HepG2 (cell line): ENCODE measurements around the gene APC2. TPM values are rescaled to one million over a fixed set of nuclear protein-coding genes. Genes with fewer than 3 reads are reported as not detected.

Experiments
- ARID2 ChIP-seq: sonication (generic); formaldehyde crosslinking; IDR thresholded peaks from 2 replicates; pipeline ENCODE4 v1.8.1; 2022; ENCODE audit warnings: mild to moderate bottlenecking, missing genetic modification reagents, borderline replicate concordance
- GTF2F1 ChIP-seq: fragments of 150-350 bp; IDR thresholded peaks from 2 replicates; pipeline ENCODE4 v1.6.1; 2014; ENCODE audit warnings: low read length
- TIGD3 ChIP-seq: sonication (generic); formaldehyde crosslinking; IDR thresholded peaks from 2 replicates; pipeline ENCODE4 v1.5.1; 2020; ENCODE audit warnings: mild to moderate bottlenecking, missing genetic modification reagents, borderline replicate concordance
- ZHX2 ChIP-seq, 2 experiments: sonication (generic) in 1 of 2; formaldehyde crosslinking in 1 of 2; IDR thresholded peaks; 2 replicates each; pipeline versions ENCODE4 v1.6.1 to v1.9.0; 2014 to 2022; ENCODE audit warnings: antibody characterized with exemption in 1 of 2, borderline replicate concordance in 1 of 2, inconsistent platforms in 1 of 2, low read depth in 1 of 2, missing genetic modification reagents in 1 of 2
- ZNF318 ChIP-seq: sonication (generic); formaldehyde crosslinking; IDR thresholded peaks from 2 replicates; pipeline ENCODE4 v1.4.0; 2020; ENCODE audit warnings: mild to moderate bottlenecking, missing genetic modification reagents
- ZNF616 ChIP-seq: sonication (generic); formaldehyde crosslinking; IDR thresholded peaks from 2 replicates; pipeline ENCODE4 v1.5.0; 2020; ENCODE audit warnings: low read depth, mild to moderate bottlenecking, missing genetic modification reagents
- ZNF670 ChIP-seq: sonication (generic); formaldehyde crosslinking; IDR thresholded peaks from 2 replicates; pipeline ENCODE4 v1.8.0; 2022; ENCODE audit warnings: mild to moderate bottlenecking, missing genetic modification reagents, borderline replicate concordance
- ZSCAN25 ChIP-seq: sonication (generic); formaldehyde crosslinking; IDR thresholded peaks from 2 replicates; pipeline ENCODE4 v1.8.0; 2022; ENCODE audit warnings: mild to moderate bottlenecking, missing genetic modification reagents
- polyA plus RNA-seq, 8 experiments: library from polyadenylated mRNA; depleted of rRNA in 3 of 8; stranded (reverse) in 7 of 8; unstranded in 1 of 8; fragments of >200 nt; fragmentation: Illumina TruSeq in 4 of 8; extraction: Trizol in 4 of 8; gene quantifications; 2 replicates each; pipeline versions ENCODE4 v1.2.1 to v1.2.3, GENCODE V29; 2011 to 2016; ENCODE audit warnings: low read depth in 4 of 8, missing spikeins in 1 of 8, mixed read lengths in 1 of 8; ENCODE audit not compliant: insufficient read depth in 1 of 8
- total RNA-seq, 5 experiments: library from RNA; depleted of rRNA; stranded (reverse); fragments of >200 nt; fragmentation: Illumina TruSeq; extraction: Trizol; gene quantifications; 2 replicates each; pipeline ENCODE4 v1.2.3, GENCODE V29; 2016; ENCODE audit warnings: low read depth in 1 of 5
- TF ChIP-seq, protein P1 (sequence below): sonication (generic); formaldehyde crosslinking; IDR thresholded peaks from 2 replicates; pipeline ENCODE4 v1.4.0; 2020; ENCODE audit warnings: missing genetic modification reagents

The APC2 gene
- total and polyA plus RNA-seq, 2 of the 13 experiments (the other 11 are each of a cell fraction or from before 2014, with no cell fraction given) = 0.08 to 0.22 TPM

GRCh38 chr19:1490311-1491113 is 40.6 kb downstream of the APC2 start, which contains the start of gene PCSK4 (continued):
- no peak for TF ChIP-seq ZHX2 (IDR thresholded peaks at IDR 0.05; ENCODE audit: low read depth)
- TF ChIP-seq ZHX2 (CRISPR knock-in tag; IDR thresholded peaks at IDR 0.05; ENCODE audit: borderline replicate concordance) = no peak
- no peak for TF ChIP-seq ZNF616 (CRISPR knock-in tag)
- TF ChIP-seq, protein P1, sequence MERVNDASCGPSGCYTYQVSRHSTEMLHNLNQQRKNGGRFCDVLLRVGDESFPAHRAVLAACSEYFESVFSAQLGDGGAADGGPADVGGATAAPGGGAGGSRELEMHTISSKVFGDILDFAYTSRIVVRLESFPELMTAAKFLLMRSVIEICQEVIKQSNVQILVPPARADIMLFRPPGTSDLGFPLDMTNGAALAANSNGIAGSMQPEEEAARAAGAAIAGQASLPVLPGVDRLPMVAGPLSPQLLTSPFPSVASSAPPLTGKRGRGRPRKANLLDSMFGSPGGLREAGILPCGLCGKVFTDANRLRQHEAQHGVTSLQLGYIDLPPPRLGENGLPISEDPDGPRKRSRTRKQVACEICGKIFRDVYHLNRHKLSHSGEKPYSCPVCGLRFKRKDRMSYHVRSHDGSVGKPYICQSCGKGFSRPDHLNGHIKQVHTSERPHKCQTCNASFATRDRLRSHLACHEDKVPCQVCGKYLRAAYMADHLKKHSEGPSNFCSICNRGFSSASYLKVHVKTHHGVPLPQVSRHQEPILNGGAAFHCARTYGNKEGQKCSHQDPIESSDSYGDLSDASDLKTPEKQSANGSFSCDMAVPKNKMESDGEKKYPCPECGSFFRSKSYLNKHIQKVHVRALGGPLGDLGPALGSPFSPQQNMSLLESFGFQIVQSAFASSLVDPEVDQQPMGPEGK (CRISPR knock-in tag) = peak; percentile 83
- no peak for TF ChIP-seq GTF2F1
- no peak for TF ChIP-seq ZNF318 (CRISPR knock-in tag)
- TF ChIP-seq TIGD3 (CRISPR knock-in tag) = no peak
- TF ChIP-seq ARID2 (CRISPR knock-in tag) = no peak
- TF ChIP-seq ZNF670 (CRISPR knock-in tag) = no peak
- TF ChIP-seq ZSCAN25 (CRISPR knock-in tag) = no peak
